ENCODE data around the gene MANBA. TPM values are rescaled to one million over a fixed set of nuclear protein-coding genes. Genes with fewer than 3 reads are reported as not detected.

The MANBA gene
- total RNA-seq, 1 donor from 2014 or later = 35.8 TPM

DNA sequence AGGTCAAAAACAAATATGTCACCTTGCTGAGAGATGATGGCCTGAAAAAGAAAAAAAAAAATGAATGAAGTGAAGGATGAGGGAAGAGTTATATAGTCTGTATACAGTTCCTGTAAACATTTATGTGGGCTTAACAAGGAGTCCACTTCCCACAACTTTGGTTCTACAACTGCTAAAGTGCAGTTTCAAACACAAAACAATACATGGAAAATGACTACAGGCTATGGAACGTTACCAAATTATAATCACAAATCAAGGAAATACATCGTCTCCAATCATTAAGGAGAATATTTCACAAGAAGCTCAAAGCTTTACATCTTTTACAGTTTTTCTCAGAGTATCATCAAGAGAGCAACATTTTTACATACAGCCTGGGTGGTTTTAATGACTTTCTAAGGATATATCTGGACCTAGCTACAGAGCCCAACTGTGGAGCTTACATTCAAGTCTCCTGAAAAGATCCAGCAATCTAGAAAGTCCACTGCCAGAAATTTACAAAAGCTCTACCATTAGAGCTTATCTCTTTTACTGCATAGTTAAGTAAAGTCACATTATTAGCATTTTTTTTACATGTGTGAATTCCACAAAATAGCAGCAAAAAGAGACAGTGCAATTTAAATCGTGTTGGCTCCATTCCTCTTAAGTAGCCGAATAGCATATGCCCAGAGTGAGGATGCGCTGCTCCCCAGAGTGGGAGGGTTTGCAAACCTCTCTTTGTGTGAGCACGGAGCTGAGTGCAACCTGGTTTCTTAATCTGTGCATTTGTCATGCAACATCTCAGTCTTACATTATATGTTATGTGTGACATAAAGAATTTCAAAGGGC lies 128.3 kb downstream of the MANBA start:
- intact Hi-C loops (cut with DNase I) = no loop called here
- H3K36me3 ChIP-seq = peaks cover 0 to 11% of the 10 kb centered on the region in 2 donors

DNA sequence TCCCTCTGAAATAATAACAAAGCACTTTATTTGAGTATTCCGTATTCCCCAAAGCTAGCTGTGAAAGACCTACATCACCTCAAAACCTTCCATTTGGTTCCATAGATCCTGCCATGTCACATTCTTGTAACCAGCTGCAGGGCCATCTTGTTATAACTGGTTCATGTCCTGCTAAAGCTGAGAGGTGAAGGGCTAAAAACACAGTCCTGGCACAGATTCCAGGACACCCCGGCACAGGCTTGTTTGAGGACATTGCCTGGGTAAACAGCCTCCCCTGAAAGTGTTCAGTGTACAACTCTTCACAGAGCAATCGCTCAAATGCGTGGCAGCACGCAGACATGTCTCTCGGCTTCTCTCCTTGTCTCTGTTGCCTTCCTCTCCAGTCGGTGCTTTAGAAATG lies 129.2 kb downstream of the MANBA start:
- Histone ChIP-seq H3K27me3 (no peaks in the 10 kb centered on the region), H3K4me3 (no peak overlapping the region), H3K4me1 (no peaks in the 10 kb centered on the region), H3K9me3 (no peaks in the 10 kb centered on the region), H3K27ac (no peak overlapping the region), H3K36me3 (peaks cover 0 to 11% of the 10 kb centered on the region in 2 donors)
- TF ChIP-seq, protein P1, sequence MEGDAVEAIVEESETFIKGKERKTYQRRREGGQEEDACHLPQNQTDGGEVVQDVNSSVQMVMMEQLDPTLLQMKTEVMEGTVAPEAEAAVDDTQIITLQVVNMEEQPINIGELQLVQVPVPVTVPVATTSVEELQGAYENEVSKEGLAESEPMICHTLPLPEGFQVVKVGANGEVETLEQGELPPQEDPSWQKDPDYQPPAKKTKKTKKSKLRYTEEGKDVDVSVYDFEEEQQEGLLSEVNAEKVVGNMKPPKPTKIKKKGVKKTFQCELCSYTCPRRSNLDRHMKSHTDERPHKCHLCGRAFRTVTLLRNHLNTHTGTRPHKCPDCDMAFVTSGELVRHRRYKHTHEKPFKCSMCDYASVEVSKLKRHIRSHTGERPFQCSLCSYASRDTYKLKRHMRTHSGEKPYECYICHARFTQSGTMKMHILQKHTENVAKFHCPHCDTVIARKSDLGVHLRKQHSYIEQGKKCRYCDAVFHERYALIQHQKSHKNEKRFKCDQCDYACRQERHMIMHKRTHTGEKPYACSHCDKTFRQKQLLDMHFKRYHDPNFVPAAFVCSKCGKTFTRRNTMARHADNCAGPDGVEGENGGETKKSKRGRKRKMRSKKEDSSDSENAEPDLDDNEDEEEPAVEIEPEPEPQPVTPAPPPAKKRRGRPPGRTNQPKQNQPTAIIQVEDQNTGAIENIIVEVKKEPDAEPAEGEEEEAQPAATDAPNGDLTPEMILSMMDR (IDR thresholded peaks at IDR 0.05) = no peak
- TF ChIP-seq POLR2A (IDR thresholded peaks at IDR 0.05) (no peak), POLR2AphosphoS5 (IDR thresholded peaks at IDR 0.05; ENCODE audit: insufficient read depth in 1 of 2, low read depth in 1 of 2) (no peak)
- DNase-seq (ENCODE audit: extremely low spot score in 2 of 2) = no peak
- intact Hi-C loops (cut with DNase I) = no loop called here

More for the DNA sequence above, 128.3 kb downstream of the MANBA start:
- no peak for TF ChIP-seq POLR2A (IDR thresholded peaks at IDR 0.05)
- TF ChIP-seq, protein P1 (IDR thresholded peaks at IDR 0.05) = no peak
- no peak for TF ChIP-seq POLR2AphosphoS5 (IDR thresholded peaks at IDR 0.05; ENCODE audit: insufficient read depth in 1 of 2, low read depth in 1 of 2)
- no peak overlapping the region for H3K27ac ChIP-seq
- DNase-seq (ENCODE audit: extremely low spot score in 2 of 2) = no peak
- no peaks in the 10 kb centered on the region for H3K27me3 ChIP-seq
- no peaks in the 10 kb centered on the region for H3K9me3 ChIP-seq
- H3K4me1 ChIP-seq = no peaks in the 10 kb centered on the region
- no peak overlapping the region for H3K4me3 ChIP-seq

DNA sequence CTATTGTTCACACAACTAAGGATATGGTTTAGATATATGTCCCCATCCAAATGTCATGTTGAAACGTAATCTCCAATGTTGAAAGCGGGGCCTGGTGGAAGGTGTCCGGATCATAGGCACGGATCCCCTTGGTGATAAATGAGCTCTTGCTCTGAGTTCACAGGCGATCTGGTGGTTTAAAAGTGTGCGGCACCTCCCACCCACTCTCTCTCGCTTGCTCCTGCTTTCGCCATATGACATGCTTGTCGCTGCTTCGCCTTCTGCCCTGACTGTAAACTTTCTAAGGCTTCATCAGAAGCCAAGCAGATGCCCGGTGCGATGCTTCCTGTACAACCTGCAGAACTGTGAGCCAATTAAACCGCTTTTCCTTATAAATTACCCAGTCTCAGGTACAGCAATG lies 131.1 kb downstream of the MANBA start:
- TF ChIP-seq POLR2A (IDR thresholded peaks at IDR 0.05) (no peak), POLR2AphosphoS5 (IDR thresholded peaks at IDR 0.05; ENCODE audit: insufficient read depth in 1 of 2, low read depth in 1 of 2) (no peak)
- TF ChIP-seq, protein P1 (IDR thresholded peaks at IDR 0.05) = no peak
- H3K4me1 ChIP-seq = no peaks in the 10 kb centered on the region
- no peaks in the 10 kb centered on the region for H3K9me3 ChIP-seq
- intact Hi-C loops (cut with DNase I) = loop anchor here (10.0 kb wide), 1 partner anchor 385 kb away; the partner anchor contains the start of gene SLC9B1
- no peak overlapping the region for H3K27ac ChIP-seq
- DNase-seq (ENCODE audit: extremely low spot score in 2 of 2) = no peak
- no peak overlapping the region for H3K4me3 ChIP-seq
- peaks cover 0 to 5% of the 10 kb centered on the region in 2 donors for H3K36me3 ChIP-seq
- no peaks in the 10 kb centered on the region for H3K27me3 ChIP-seq

DNA sequence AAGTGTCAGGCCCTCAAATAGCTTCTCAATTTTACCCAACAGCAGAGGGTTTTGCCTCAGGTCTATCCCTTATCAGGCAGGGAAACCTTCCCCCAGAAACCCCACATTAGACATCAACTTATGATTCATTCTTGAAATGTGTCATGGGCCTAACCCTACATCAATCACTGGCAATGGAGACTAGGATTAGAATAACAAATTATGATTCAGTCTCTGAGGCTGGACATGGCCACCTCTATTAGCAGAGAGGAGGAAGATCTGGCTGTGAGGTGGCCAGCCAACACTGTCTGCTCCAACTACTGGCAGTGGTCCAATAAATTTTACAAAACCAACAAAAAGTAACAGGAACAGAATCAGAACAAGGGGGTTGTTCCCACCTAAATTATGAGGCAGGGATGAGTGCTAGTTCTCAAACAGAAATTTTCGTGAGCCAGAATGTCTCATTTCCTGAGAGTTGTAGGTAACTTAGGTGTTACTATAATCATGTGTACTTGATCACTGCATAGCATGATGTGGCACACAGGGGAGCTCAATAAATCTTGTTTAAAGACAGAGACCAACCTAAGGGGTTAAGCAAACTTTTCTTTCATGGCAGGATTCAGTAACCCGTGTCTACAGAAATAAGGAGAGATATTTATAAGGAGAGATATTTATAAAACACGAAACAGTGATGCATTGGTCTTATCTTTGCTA lies 132.8 kb downstream of the MANBA start:
- no peak overlapping the region for H3K27ac ChIP-seq
- intact Hi-C loops (cut with DNase I) = loop anchor here (10.0 kb wide), 1 partner anchor 387 kb away; the partner anchor contains the start of gene SLC9B1
- no peaks in the 10 kb centered on the region for H3K4me1 ChIP-seq
- no peak for DNase-seq (ENCODE audit: extremely low spot score in 2 of 2)
- no peak overlapping the region for H3K4me3 ChIP-seq
- no peaks in the 10 kb centered on the region for H3K9me3 ChIP-seq
- TF ChIP-seq POLR2AphosphoS5 (IDR thresholded peaks at IDR 0.05; ENCODE audit: insufficient read depth in 1 of 2, low read depth in 1 of 2) = no peak
- H3K36me3 ChIP-seq = no peaks in the 10 kb centered on the region
- no peaks in the 10 kb centered on the region for H3K27me3 ChIP-seq

DNA sequence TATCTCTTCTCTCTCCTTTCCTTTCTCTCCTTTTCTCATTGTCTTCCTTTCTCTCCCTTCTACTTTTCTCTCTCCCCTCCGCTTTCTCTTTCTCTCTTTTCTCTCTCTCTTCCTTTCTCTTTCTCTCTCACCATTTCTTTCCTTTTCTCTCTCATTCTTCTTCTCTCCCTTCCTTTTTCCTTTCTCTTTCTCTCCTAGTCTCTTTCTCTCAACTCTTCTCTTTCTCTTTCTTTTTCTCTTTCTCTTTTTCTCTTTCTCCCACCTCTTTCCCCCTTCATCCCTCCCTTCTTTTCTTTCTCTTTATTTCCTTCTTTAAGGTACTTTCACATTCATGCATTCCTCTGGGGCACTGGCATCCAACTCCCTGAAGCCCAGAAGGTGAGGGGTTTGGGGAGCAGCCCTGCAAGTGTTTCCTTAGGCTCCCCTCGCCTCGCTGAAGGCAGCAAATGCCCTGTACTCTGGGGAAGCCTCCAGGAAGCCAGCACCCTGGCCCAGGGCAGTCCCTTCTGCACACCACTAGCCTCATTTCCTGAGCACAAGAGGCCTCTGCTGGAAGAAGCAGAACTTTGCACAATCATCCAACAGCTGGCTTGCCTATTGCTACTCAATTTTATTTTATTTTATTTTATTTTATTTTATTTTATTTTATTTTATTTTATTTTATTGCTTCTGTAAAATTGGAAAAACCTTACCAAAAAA lies 135.4 kb downstream of the MANBA start:
- no peak overlapping the region for H3K27ac ChIP-seq
- no peaks in the 10 kb centered on the region for H3K27me3 ChIP-seq
- intact Hi-C loops (cut with DNase I) = loop anchor here (10.0 kb wide), 1 partner anchor 389 kb away; the partner anchor contains the start of gene SLC9B1
- no peak for DNase-seq (ENCODE audit: extremely low spot score in 2 of 2)
- no peaks in the 10 kb centered on the region for H3K36me3 ChIP-seq
- H3K9me3 ChIP-seq = no peaks in the 10 kb centered on the region
- TF ChIP-seq POLR2AphosphoS5 (IDR thresholded peaks at IDR 0.05; ENCODE audit: insufficient read depth in 1 of 2, low read depth in 1 of 2) = no peak
- TF ChIP-seq, protein P1 (IDR thresholded peaks at IDR 0.05) = peak in 1 of 3 experiments; percentile 49
- no peaks in the 10 kb centered on the region for H3K4me1 ChIP-seq
- H3K4me3 ChIP-seq = no peak overlapping the region
